Measurements from ENCODE around the gene PARP14. TPM values are rescaled to one million over a fixed set of nuclear protein-coding genes. Genes with fewer than 3 reads are reported as not detected.
"Not testable (repeated sequence)": the region's sequence is repeated elsewhere in the genome, so short reads cannot be mapped to it uniquely, and the experiment has no call there.

The PARP14 gene
- total RNA-seq, 1 donor from 2014 or later, result 20.7 TPM

DNA sequence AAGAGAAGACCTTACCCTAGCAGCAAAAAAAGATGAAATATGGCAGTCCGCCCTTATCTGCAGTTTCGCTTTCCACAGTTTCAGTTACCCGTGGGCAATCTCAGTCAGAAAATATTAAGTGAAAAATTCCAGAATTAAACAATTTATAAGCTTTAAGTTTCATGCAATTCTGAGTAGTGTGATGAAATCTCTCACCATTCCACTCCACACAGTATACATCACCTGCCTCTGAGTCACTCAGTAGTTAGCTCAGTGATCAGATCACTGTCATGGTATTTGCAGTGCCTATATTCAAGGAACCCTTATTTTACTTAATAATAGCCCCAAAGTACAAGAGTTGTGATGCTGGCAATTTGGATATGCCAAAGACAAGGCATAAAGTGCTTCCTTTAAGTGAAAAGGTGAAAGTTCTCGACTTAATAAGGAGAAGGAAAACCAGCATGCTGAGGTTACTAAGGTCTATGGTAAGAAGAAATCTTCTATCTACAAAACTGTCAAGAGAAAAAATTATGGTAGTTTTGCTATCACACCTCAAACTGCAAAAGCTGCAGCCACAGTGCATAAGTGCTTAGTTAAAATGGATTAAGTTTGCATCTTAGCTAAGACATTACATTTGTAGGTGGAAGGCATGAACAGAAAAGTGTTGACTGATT, 64.9 kb downstream of the PARP14 start:
- TF ChIP-seq, protein P1, sequence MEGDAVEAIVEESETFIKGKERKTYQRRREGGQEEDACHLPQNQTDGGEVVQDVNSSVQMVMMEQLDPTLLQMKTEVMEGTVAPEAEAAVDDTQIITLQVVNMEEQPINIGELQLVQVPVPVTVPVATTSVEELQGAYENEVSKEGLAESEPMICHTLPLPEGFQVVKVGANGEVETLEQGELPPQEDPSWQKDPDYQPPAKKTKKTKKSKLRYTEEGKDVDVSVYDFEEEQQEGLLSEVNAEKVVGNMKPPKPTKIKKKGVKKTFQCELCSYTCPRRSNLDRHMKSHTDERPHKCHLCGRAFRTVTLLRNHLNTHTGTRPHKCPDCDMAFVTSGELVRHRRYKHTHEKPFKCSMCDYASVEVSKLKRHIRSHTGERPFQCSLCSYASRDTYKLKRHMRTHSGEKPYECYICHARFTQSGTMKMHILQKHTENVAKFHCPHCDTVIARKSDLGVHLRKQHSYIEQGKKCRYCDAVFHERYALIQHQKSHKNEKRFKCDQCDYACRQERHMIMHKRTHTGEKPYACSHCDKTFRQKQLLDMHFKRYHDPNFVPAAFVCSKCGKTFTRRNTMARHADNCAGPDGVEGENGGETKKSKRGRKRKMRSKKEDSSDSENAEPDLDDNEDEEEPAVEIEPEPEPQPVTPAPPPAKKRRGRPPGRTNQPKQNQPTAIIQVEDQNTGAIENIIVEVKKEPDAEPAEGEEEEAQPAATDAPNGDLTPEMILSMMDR (conservative IDR thresholded peaks at IDR 0.05), result no peak
- no peak for DNase-seq (ENCODE audit: extremely low spot score, unreplicated experiment)
- no peaks in the 10 kb centered on the region for H3K9me3 Mint-ChIP-seq
- peaks cover 38% of the 10 kb centered on the region for H3K36me3 Mint-ChIP-seq
- no peaks in the 10 kb centered on the region for H3K27me3 Mint-ChIP-seq
- no peak overlapping the region for H3K27ac Mint-ChIP-seq
- no peaks in the 10 kb centered on the region for H3K4me1 Mint-ChIP-seq (ENCODE audit: unreplicated experiment)
- no peak overlapping the region for H3K4me3 Mint-ChIP-seq

DNA sequence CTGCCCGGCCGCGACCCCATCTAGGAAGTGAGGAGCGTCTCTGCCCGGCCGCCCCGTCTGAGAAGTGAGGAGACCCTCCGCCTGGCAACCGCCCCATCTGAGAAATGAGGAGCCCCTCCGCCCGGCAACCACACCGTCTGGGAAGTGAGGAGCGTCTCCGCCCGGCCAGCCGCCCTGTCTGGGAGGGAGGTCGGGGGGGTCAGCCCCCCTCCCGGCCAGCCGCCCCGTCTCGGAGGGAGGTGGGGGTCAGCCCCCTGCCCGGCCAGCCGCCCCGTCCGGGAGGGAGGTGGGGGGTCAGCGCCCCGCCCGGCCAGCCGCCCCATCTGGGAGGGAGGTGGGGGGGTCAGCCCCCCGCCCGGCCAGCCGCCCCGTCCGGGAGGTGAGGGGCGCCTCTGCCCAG, 66.7 kb downstream of the PARP14 start:
- H3K4me1 Mint-ChIP-seq (ENCODE audit: unreplicated experiment); H3K27me3 Mint-ChIP-seq; H3K27ac Mint-ChIP-seq; H3K9me3 Mint-ChIP-seq; H3K4me3 Mint-ChIP-seq; DNase-seq (ENCODE audit: extremely low spot score, unreplicated experiment): not testable (repeated sequence)
- peaks cover 30% of the 10 kb centered on the region for H3K36me3 Mint-ChIP-seq

DNA sequence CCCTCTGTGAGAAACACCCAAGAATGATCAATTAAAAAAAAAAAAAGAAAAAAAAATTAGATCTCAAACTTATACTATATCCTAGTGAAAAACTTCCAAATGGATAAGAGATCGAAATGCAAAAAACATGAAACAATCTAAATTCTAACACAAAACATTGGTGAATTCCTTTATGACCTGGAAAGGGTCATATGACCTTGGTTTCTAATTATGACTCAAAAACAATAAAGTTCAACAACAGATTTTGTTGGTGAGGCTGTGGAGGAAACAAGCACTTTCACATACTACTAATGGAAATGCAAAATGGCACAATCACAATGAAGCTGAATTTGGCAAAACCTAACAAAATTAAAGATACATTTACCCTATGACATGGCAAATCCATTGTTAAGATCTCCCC, 67.7 kb downstream of the PARP14 start:
- TF ChIP-seq, protein P1 (conservative IDR thresholded peaks at IDR 0.05), result no peak
- no peak for DNase-seq (ENCODE audit: extremely low spot score, unreplicated experiment)
- Mint-ChIP-seq H3K27ac (no peak overlapping the region), H3K27me3 (no peaks in the 10 kb centered on the region), H3K9me3 (no peaks in the 10 kb centered on the region), H3K4me3 (no peak overlapping the region), H3K4me1 (ENCODE audit: unreplicated experiment) (no peaks in the 10 kb centered on the region), H3K36me3 (peaks cover 27% of the 10 kb centered on the region)

DNA sequence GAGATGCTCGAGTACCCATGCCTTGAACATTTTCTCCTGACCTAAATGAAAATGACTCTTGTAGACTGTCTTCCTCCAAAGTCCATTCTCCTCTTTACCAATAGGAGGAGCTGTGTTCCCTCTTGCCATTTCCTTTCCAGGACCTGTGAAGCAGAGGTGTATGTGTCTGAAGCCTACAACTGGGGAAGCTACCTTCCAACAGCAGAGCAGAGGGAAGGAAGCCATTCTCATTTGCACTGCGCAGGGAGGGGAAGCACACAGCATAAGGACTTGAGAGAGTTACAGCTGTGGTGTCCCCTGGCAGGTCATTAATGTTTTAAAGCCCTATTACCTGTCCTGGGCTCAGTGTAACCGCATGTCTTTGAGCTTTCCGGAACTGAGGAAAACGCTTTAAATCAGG, 74.3 kb downstream of the PARP14 start:
- Mint-ChIP-seq H3K4me1 (ENCODE audit: unreplicated experiment) (no peaks in the 10 kb centered on the region), H3K9me3 (no peaks in the 10 kb centered on the region), H3K27me3 (no peaks in the 10 kb centered on the region), H3K36me3 (peaks cover 26% of the 10 kb centered on the region), H3K4me3 (no peak overlapping the region), H3K27ac (no peak overlapping the region)
- DNase-seq (ENCODE audit: extremely low spot score, unreplicated experiment), result no peak
- TF ChIP-seq, protein P1 (conservative IDR thresholded peaks at IDR 0.05), result peak; percentile 74

DNA sequence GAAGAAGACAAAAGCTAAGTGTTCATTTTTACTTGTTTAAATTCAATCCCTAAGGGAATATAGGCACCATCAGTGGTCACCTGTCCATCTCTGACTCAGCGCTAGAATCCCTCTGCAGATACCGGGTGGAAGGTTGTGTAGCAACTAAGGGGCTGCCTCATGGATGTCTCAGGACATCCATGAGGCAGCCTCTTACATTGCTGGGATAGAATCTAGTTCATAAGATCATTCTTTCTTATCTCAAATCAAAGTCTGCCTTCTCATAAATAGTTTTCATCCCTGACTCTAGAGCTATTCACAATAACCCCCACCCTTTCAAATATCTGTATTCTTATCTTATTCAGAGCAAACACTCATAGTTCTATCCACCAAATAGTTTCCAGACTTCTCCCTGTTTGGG, 74.9 kb downstream of the PARP14 start:
- Mint-ChIP-seq H3K4me3 (no peak overlapping the region), H3K9me3 (no peaks in the 10 kb centered on the region), H3K36me3 (peaks cover 26% of the 10 kb centered on the region), H3K4me1 (ENCODE audit: unreplicated experiment) (peaks cover under 1% of the 10 kb centered on the region), H3K27ac (no peak overlapping the region), H3K27me3 (no peaks in the 10 kb centered on the region)
- no peak for DNase-seq (ENCODE audit: extremely low spot score, unreplicated experiment)
- TF ChIP-seq, protein P1 (conservative IDR thresholded peaks at IDR 0.05), result no peak

DNA sequence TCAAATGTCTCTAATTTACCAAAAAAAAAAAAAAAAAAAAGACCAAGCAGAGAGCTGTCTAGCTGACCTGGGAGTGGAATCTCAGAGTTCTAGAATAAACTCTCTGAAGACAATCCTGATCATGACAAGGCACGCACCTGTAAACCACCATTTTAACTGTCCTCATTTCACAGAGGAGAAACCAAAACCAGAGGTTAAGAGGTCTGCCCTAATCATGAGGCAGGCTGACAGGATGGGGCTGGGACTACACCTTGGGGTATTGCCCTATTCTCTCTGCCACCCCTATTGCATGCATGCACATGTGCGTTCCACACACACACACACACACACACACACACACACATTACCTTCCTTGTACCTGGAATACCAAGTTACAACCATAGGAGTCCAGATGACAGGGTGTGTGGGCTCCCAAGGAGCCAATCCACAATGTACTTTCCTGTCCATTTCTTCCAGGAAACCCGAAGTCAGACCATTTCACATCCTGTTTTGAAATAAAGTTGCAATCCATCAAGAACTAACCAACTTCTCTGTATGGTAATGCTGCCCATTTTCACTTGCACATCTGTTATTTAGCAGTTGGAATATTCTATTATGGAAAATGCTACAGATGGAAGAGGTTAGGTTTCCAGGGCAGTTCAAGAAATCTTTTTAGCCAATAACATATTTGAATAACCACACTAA, 78.4 kb downstream of the PARP14 start:
- Mint-ChIP-seq H3K27ac (no peak overlapping the region), H3K4me1 (ENCODE audit: unreplicated experiment) (peaks cover 6% of the 10 kb centered on the region), H3K4me3 (no peak overlapping the region), H3K9me3 (no peaks in the 10 kb centered on the region), H3K36me3 (peaks cover 15% of the 10 kb centered on the region), H3K27me3 (no peaks in the 10 kb centered on the region)
- DNase-seq (ENCODE audit: extremely low spot score, unreplicated experiment), result no peak
- TF ChIP-seq, protein P1 (conservative IDR thresholded peaks at IDR 0.05), result no peak
